Choroid plexus epithelial cell (primary cell): ENCODE data around the gene REXO4.

Experiments used
- DNase-seq: peaks from one replicate; pipeline ENCODE4 v3.0.0-alpha.2; 2010; ENCODE audit warnings: low read depth
- H3K4me3 ChIP-seq: 2 replicates; pipeline ENCODE4 v1.5.1; 2011; ENCODE audit warnings: low read depth, mild to moderate bottlenecking, control low read depth, low read length, moderate library complexity
- TF ChIP-seq, protein P1 (sequence below): conservative IDR thresholded peaks from 2 replicates; pipeline ENCODE4 v1.5.1; 2011; ENCODE audit warnings: low read depth, mild to moderate bottlenecking, control low read depth, inconsistent platforms, low read length, moderate library complexity

REXO4 gene

GRCh38 chr9:133369933-133370332 lies 47.9 kb downstream of the REXO4 start:
- H3K4me3 ChIP-seq, result no peak overlapping the region
- DNase-seq, result no peak
- TF ChIP-seq, protein P1, sequence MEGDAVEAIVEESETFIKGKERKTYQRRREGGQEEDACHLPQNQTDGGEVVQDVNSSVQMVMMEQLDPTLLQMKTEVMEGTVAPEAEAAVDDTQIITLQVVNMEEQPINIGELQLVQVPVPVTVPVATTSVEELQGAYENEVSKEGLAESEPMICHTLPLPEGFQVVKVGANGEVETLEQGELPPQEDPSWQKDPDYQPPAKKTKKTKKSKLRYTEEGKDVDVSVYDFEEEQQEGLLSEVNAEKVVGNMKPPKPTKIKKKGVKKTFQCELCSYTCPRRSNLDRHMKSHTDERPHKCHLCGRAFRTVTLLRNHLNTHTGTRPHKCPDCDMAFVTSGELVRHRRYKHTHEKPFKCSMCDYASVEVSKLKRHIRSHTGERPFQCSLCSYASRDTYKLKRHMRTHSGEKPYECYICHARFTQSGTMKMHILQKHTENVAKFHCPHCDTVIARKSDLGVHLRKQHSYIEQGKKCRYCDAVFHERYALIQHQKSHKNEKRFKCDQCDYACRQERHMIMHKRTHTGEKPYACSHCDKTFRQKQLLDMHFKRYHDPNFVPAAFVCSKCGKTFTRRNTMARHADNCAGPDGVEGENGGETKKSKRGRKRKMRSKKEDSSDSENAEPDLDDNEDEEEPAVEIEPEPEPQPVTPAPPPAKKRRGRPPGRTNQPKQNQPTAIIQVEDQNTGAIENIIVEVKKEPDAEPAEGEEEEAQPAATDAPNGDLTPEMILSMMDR, result no peak

- TF ChIP-seq, protein P1, result no peak
- no peak for DNase-seq
- H3K4me3 ChIP-seq, result no peak overlapping the region
Observed at GRCh38 chr9:133369422-133369821, 48.4 kb downstream of the REXO4 start.

- peak; percentile 61 for DNase-seq
- TF ChIP-seq, protein P1, result no peak
- H3K4me3 ChIP-seq, result no peak overlapping the region
Observed at GRCh38 chr9:133368249-133368881, 49.4 kb downstream of the REXO4 start.

DNA sequence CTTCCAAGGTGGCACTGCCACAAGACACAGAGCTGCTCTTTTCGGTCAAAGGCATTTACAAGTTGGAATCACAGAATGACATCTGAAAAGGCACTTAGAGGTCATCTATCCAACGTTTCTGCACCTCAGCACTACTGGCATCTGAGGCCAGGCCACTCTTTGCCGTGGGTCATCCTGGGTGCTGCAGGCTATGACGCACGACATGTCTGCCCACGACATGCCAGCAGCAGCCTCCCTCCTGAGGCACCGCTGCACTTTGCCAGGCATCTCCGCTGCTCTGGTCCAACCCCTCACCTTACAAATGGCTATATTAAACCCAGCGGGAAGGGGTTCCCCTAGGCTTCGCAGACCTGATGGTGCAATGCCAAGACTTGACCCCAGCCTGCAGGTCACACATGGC lies 50.0 kb downstream of the REXO4 start:
- TF ChIP-seq, protein P1, result no peak
- H3K4me3 ChIP-seq, result no peak overlapping the region
- DNase-seq, result no peak

GRCh38 chr9:133367221-133367620 lies 50.6 kb downstream of the REXO4 start:
- DNase-seq, result no peak
- no peak overlapping the region for H3K4me3 ChIP-seq
- TF ChIP-seq, protein P1, result no peak

DNA sequence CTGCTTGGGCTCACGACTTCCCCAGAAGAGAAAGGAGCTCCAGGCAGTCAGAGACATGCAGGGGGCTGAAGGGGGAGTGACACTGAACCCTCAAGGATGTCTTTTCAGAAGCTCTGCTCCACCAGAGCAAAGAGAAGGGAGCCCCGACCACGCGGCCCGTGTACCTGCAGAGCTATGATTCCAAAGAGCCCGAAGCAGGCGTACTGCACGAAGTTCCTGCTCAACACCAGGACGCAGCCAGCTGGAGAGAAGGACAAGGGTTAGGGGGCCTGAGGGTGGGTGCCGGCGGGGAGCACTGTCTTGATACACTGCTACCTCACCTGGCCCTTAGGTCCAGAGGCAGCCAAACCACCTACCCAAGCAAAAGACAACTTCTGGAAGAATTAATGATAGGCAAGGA lies 51.4 kb downstream of the REXO4 start:
- no peak overlapping the region for H3K4me3 ChIP-seq
- DNase-seq, result no peak
- TF ChIP-seq, protein P1, result no peak

DNA sequence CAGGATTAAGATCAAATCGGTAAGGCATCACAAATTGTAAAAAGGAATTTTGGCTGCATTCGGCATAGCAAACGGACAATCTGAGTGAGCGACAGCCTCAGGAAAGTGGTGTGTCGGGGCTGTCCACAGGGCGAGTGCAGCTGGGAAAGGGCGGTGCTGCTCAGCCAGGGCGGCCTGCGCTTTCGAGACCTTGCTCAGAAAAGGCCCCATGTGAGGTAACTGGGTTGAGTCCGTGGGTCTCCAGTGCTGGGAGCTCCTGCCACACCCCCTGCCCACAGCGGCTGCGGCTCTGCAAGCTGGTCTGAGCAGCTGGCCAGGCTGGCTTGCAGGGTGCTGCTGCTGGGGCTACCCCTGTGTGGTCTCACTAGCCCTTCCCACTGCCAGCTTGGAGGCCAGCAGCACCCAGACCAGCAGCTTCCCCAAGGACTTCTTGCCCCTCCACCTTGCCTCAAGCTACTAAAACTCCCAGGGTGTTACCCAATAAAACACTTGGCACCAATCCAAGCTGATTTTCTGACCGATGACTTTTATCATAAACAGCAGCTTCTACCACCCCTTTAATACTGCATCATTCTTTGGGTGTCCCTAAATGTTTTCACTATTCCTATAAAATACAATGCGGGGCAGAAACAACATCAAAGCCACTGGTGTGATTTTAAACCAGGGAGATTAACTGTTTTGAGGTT lies 55.3 kb downstream of the REXO4 start:
- DNase-seq, result peak; percentile 50
- no peak overlapping the region for H3K4me3 ChIP-seq
- TF ChIP-seq, protein P1, result no peak
